GM21825 (cell line): ENCODE measurements around the gene AP3S2.
"Not testable (repeated sequence)": the region's sequence is repeated elsewhere in the genome, so short reads cannot be mapped to it uniquely, and the experiment has no call there.

Experiments used
- ATAC-seq: cut with Tn5 transposase; IDR thresholded peaks from one replicate; pipeline ENCODE4 v1.9.1; 2021; ENCODE audit warnings: mild to moderate bottlenecking, moderate library complexity; ENCODE audit not compliant: unreplicated experiment

The AP3S2 gene

DNA sequence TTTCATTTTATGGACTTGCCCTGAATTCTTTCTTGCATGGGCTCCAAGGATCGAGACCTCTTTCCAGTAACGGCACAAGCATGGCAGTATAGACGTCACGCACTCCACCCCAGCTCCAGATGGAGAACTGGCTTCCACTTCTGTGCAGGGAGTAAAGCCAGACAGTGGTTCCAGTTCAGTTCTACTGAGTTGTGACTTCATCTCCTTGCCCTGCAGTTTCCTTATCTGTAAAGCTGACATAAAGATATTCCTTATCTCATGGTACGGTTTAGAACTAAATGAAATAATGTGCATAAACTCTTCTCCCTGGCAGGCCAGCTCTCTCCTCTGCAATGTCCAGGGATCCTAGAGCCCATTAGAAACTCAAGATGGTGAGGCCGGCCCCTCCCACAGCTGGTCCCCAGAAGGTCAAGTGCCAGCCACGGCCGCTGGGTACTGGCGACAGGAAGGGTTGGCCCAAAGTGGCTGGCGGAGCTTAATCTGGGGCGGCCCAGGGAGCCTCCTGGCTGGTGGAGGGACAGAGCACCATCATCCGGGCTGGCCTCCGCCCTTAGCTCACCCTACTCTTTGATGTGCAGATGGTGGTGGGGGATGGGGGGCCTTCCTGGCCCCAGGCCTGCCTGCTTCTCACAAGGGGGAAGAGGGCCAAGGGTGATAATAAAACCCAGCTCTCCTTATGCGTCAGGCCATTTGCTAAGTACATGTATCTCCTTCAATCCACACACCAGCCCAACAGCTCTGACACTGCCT lies 110.5 kb downstream of the AP3S2 start:
- no peak for ATAC-seq

DNA sequence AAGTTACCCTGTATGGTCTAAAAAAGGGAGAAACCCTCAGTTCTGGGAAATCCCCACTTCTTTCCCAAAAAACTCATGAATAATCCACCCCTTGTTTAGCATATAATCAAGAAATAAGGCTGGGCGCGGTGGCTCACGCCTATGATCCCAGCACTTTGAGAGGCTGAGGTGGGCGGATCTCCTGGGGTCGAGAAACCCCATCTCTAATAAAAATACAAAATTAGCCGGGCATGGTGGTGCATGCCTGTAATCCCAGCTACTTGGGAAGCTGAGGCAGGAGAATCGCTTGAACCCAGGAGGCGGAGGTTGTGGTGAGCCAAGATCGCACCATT lies 111.2 kb downstream of the AP3S2 start:
- not testable (repeated sequence) for ATAC-seq

DNA sequence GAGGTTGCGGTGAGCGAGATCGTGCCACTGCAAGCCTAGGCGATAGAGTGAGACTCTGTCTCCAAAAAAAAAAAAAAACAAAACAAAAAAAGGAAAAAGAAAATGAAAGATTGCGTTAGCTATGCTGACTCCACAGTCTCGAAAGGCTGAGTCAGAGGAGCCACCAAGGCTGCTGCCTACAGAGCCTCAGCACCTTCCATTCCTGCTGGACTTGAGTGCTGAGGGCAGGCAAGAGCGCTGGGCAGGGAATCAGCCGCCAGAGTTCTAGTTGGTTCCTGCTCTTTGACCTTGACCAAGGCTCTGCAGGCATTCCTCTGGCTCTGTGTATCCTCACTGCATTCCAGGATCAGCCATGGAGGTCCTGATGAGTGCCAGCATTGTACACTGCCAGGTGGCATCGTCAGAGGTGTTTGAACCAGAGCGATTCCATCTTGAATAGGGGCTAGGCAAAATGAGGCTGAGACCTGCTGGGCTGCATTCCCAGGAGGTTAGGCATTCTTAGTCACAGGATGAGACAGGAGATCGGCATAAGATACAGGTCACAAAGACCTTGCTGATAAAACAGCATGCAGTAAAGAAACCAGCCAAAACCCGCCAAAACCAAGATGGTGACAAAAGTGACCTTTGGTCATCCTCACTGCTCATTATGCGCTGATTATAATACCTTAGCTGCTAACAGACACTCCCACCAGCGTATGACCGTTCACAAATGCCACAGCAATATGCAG lies 111.7 kb downstream of the AP3S2 start:
- no peak for ATAC-seq

DNA sequence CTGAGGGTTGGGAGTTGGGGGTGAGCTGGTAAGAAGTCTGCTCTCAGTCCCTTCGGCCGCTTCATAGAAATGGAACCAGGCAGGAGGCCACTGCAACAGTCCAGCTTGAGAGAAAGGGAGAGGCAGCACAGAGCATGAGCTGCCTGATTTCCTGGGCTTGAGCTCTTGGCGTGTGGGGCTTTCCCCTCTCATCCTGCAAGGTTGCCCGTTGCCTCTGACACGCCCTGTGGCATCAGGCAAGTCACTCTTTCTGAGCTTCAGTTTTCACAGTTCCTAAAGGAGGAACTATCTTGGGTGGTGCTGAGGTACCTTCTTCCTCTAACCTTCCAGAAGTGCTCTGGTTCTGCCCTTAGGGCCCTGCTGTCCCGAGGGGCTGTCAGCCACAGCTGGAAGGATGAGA lies 112.7 kb downstream of the AP3S2 start:
- no peak for ATAC-seq

DNA sequence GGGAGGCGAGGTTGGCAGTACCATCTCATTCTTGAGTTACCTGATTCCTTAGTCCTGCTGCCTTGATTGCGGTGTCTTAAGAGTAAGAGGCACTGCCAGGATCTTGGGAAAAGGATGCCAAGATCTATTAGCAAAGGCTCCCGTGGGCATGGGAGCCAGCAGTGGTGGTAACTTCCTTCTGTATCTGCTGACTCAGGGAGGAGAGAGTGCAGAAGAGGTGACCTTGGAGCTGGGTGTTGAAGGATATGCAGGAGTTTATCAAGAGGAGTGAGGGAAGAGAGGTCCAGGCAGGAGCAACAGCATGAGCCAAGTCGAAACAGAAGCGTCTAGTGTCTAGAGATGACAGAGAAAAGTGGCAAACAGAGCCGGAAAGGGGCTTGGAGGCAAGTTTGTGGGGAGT lies 113.2 kb downstream of the AP3S2 start:
- ATAC-seq: no peak
